GM18519 (cell line): ENCODE data around the gene DCK.
"Not testable (repeated sequence)": the region's sequence is repeated elsewhere in the genome, so short reads cannot be mapped to it uniquely, and the experiment has no call there.

Experiments used
- ATAC-seq: cut with Tn5 transposase; IDR thresholded peaks from one replicate; pipeline ENCODE4 v1.9.1; 2021; ENCODE audit warnings: mild to moderate bottlenecking, moderate library complexity; ENCODE audit not compliant: unreplicated experiment, low FRiP score

The DCK gene

GRCh38 chr4:71053613-71054012 lies 60.2 kb downstream of the DCK start:
- ATAC-seq = not testable (repeated sequence)

GRCh38 chr4:71059573-71059972 lies 66.1 kb downstream of the DCK start:
- not testable (repeated sequence) for ATAC-seq

GRCh38 chr4:71062436-71062835 lies 69.0 kb downstream of the DCK start:
- ATAC-seq = no peak

- no peak for ATAC-seq
These were observed 70.3 kb downstream of the DCK start for GRCh38 chr4:71063711-71064110.

GRCh38 chr4:71064521-71064920 lies 71.1 kb downstream of the DCK start:
- no peak for ATAC-seq

- no peak for ATAC-seq
These were observed 72.6 kb downstream of the DCK start for GRCh38 chr4:71065991-71066510.

- ATAC-seq = no peak
These were observed 73.6 kb downstream of the DCK start for GRCh38 chr4:71066737-71067716.

GRCh38 chr4:71069063-71069462 lies 75.6 kb downstream of the DCK start:
- ATAC-seq = no peak

GRCh38 chr4:71070015-71070414 lies 76.6 kb downstream of the DCK start:
- ATAC-seq = no peak

- no peak for ATAC-seq
These were observed 81.2 kb downstream of the DCK start for GRCh38 chr4:71074452-71075299.
